NCI-H146 (cell line): ENCODE measurements around the gene RASGRP3.
"Not testable (repeated sequence)": the region's sequence is repeated elsewhere in the genome, so short reads cannot be mapped to it uniquely, and the experiment has no call there.

Experiments
- DNase-seq: peaks from one replicate; lab custom pipeline; 2025; lab: John Stamatoyannopoulos, UW

Gene RASGRP3

GRCh38 chr2:33457556-33458247 is 18.7 kb upstream of the RASGRP3 start:
- peak; percentile 3 for DNase-seq

GRCh38 chr2:33458248-33458819 is 18.1 kb upstream of the RASGRP3 start:
- DNase-seq = no peak

- DNase-seq = no peak
Observed at GRCh38 chr2:33459745-33460144, 16.7 kb upstream of the RASGRP3 start.

- DNase-seq = not testable (repeated sequence)
Observed at GRCh38 chr2:33462512-33462911, 13.9 kb upstream of the RASGRP3 start.

GRCh38 chr2:33467413-33467812 is 9.0 kb upstream of the RASGRP3 start:
- DNase-seq = no peak

GRCh38 chr2:33469238-33469637 is 7.2 kb upstream of the RASGRP3 start:
- no peak for DNase-seq

- peak; percentile 77 for DNase-seq
Observed at GRCh38 chr2:33475224-33476130, 972 bp upstream of the RASGRP3 start.

GRCh38 chr2:33476793-33477190 is 343 bp downstream of the RASGRP3 start:
- DNase-seq = no peak

- peak; percentile 5 for DNase-seq
Observed at GRCh38 chr2:33477473-33478468, 1.3 kb downstream of the RASGRP3 start.

- no peak for DNase-seq
Observed at GRCh38 chr2:33478968-33479731, 2.7 kb downstream of the RASGRP3 start.

- DNase-seq = no peak
Observed at GRCh38 chr2:33482518-33482917, 6.1 kb downstream of the RASGRP3 start.

GRCh38 chr2:33484042-33484621 is 7.7 kb downstream of the RASGRP3 start:
- no peak for DNase-seq

- no peak for DNase-seq
Observed at GRCh38 chr2:33485051-33485450, 8.6 kb downstream of the RASGRP3 start.

GRCh38 chr2:33486544-33486943 is 10.1 kb downstream of the RASGRP3 start:
- no peak for DNase-seq

GRCh38 chr2:33488178-33488690 is 11.8 kb downstream of the RASGRP3 start:
- no peak for DNase-seq

- DNase-seq = no peak
Observed at GRCh38 chr2:33488715-33489540, 12.5 kb downstream of the RASGRP3 start.

- no peak for DNase-seq
Observed at GRCh38 chr2:33489835-33490431, 13.5 kb downstream of the RASGRP3 start.

- no peak for DNase-seq
Observed at GRCh38 chr2:33491441-33492084, 15.1 kb downstream of the RASGRP3 start.
